ENCODE data around the gene SBDS.

DNA sequence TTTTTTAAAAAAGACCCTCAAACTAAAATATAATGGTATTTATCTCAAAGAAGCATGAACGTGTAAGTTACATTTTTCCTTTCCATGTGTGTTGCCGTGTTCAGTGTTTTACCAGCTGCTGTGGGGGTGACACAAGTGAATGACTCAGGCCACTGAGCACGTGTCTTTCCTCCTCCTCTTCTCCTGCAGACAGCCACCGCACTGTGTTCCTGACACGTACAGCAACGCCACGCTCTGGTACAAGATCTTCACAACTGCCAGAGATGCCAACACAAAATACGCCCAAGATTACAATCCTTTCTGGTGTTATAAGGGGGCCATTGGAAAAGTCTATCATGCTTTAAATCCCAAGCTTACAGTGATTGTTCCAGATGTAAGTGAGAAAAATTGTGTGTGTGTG, 44.6 kb downstream of the SBDS start:
- TF ChIP-seq, protein P1, sequence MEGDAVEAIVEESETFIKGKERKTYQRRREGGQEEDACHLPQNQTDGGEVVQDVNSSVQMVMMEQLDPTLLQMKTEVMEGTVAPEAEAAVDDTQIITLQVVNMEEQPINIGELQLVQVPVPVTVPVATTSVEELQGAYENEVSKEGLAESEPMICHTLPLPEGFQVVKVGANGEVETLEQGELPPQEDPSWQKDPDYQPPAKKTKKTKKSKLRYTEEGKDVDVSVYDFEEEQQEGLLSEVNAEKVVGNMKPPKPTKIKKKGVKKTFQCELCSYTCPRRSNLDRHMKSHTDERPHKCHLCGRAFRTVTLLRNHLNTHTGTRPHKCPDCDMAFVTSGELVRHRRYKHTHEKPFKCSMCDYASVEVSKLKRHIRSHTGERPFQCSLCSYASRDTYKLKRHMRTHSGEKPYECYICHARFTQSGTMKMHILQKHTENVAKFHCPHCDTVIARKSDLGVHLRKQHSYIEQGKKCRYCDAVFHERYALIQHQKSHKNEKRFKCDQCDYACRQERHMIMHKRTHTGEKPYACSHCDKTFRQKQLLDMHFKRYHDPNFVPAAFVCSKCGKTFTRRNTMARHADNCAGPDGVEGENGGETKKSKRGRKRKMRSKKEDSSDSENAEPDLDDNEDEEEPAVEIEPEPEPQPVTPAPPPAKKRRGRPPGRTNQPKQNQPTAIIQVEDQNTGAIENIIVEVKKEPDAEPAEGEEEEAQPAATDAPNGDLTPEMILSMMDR (IDR thresholded peaks at IDR 0.05), result no peak
- TF ChIP-seq POLR2A (IDR thresholded peaks at IDR 0.05), result no peak
